K562 (cell line): Measurements from ENCODE around the gene MLLT6. TPM values are rescaled to one million over a fixed set of nuclear protein-coding genes. Genes with fewer than 3 reads are reported as not detected.
A peak's percentile ranks its signal among the peaks of the same experiment; 100 is the strongest.

Experiments used
- ATAC-seq: fragments of 200-7000 bp; cut with Tn5 transposase; 3 replicates; pipeline ENCODE4 v1.9.1; 2020; ENCODE audit warnings: moderate library complexity
- BruUV-seq: library from RNA; stranded (reverse); fragments of 400-500 nt; replicated peaks from 2 replicates; lab custom pipeline; 2021; lab: Mats Ljungman, UMichigan
- CTCF ChIA-PET: fragments of 300-600 bp; formaldehyde crosslinking; extraction: SDS; loops from one replicate; lab custom pipeline; 2021; ENCODE audit warnings: low intra/inter-chr PET ratio; lab: Yijun Ruan, JAX
- POLR2A ChIA-PET: fragments of 300-600, 350-650 bp; sonication (Branson Sonifier 250); formaldehyde crosslinking; extraction: SDS; loops from one replicate; lab custom pipeline; 2021; ENCODE audit warnings: antibody characterized with exemption, inconsistent platforms; lab: Yijun Ruan, JAX
- DNase-seq, 4 experiments: peaks; one replicate each; pipeline versions ENCODE4 v3.0.0 to v3.0.0-alpha.2; 2011 to 2018; ENCODE audit warnings: low spot score in 3 of 4, mixed read lengths in 3 of 4; ENCODE audit errors: extremely low read depth in 1 of 4
- FAIRE-seq: peaks from 2 replicates; lab custom pipeline; 2011; peaks lifted over from hg19 to GRCh38; lab: Jason Lieb, UNC
- H2AFZ ChIP-seq: 2 replicates; pipeline ENCODE4 v1.6.0; 2011; ENCODE audit warnings: low read depth, low read length, control low read depth, inconsistent platforms
- H3K27ac ChIP-seq: fragments of 200-600 bp; 3 replicates; pipeline ENCODE4 v1.8.0; 2011; ENCODE audit warnings: low read depth, mild to moderate bottlenecking, control low read depth, inconsistent platforms, low read length, moderate library complexity, mixed read lengths; ENCODE audit errors: extremely low read depth
- H3K27me3 ChIP-seq, 2 experiments: fragments of 300-600 bp in 1 of 2; 2 replicates in 1 of 2; 3 replicates in 1 of 2; pipeline versions ENCODE4 v1.6.0 to v1.8.0; 2011; ENCODE audit warnings: inconsistent platforms in 2 of 2, low read length in 2 of 2, mild to moderate bottlenecking in 1 of 2, mixed read lengths in 1 of 2, moderate library complexity in 1 of 2; ENCODE audit not compliant: control insufficient read depth in 2 of 2, insufficient read depth in 2 of 2
- H3K36me3 ChIP-seq: fragments of 300-600 bp; 3 replicates; pipeline ENCODE4 v1.8.0; 2011; ENCODE audit warnings: mild to moderate bottlenecking, low read length, inconsistent platforms; ENCODE audit not compliant: control insufficient read depth, insufficient read depth
- H3K4me1 ChIP-seq, 2 experiments: fragments of 200-600 bp in 1 of 2; replicated peaks in 1 of 2; 2 replicates in 1 of 2; 3 replicates in 1 of 2; pipeline versions ENCODE4 v1.5.1 to v1.8.0; 2011; ENCODE audit warnings: inconsistent platforms in 2 of 2, low read length in 2 of 2, mild to moderate bottlenecking in 1 of 2, mixed read lengths in 1 of 2, moderate library complexity in 1 of 2; ENCODE audit not compliant: control insufficient read depth in 2 of 2, insufficient read depth in 2 of 2
- H3K4me2 ChIP-seq: 2 replicates; pipeline ENCODE4 v1.6.1; 2011; ENCODE audit warnings: low read length, control low read depth, inconsistent platforms, mixed read lengths; ENCODE audit not compliant: insufficient read depth
- H3K4me3 ChIP-seq: fragments of 200-600 bp; sonication (generic), shearing (Covaris generic); 2 replicates; pipeline ENCODE4 v1.5.1; 2016; ENCODE audit warnings: control low read depth, inconsistent platforms
- H3K79me2 ChIP-seq: fragments of 200-600 bp; 3 replicates; pipeline ENCODE4 v1.8.0; 2011; ENCODE audit warnings: low read length, inconsistent platforms; ENCODE audit not compliant: control insufficient read depth, insufficient read depth
- H3K9ac ChIP-seq, 2 experiments: 2 replicates each; pipeline versions ENCODE4 v1.6.0 to v1.6.1; 2011; ENCODE audit warnings: low read depth in 2 of 2, low read length in 2 of 2, control low read depth in 1 of 2, inconsistent platforms in 1 of 2, mild to moderate bottlenecking in 1 of 2, mixed read lengths in 1 of 2; ENCODE audit not compliant: insufficient read depth in 1 of 2
- H3K9me1 ChIP-seq: one replicate; pipeline ENCODE4 v1.6.0; 2011; ENCODE audit warnings: inconsistent platforms, mild to moderate bottlenecking, low read length, moderate library complexity; ENCODE audit not compliant: control insufficient read depth, insufficient read depth
- H3K9me3 ChIP-seq: replicated peaks from 2 replicates; pipeline ENCODE4 v1.5.1; 2011; ENCODE audit warnings: low read depth, low read length, inconsistent platforms; ENCODE audit not compliant: control insufficient read depth, insufficient read depth
- H4K20me1 ChIP-seq: replicated peaks from 2 replicates; pipeline ENCODE4 v1.6.1; 2011; ENCODE audit warnings: low read length, inconsistent platforms, mixed read lengths; ENCODE audit not compliant: control insufficient read depth, insufficient read depth
- GTF2B ChIP-seq: IDR thresholded peaks from 2 replicates; pipeline ENCODE4 v1.6.1; 2011; ENCODE audit not compliant: insufficient read length; ENCODE audit errors: extremely low read depth
- HDAC6 ChIP-seq: IDR thresholded peaks from 2 replicates; pipeline ENCODE4 v1.6.1; 2012; ENCODE audit warnings: low read depth, mild to moderate bottlenecking, control low read depth, inconsistent platforms, low read length, moderate library complexity
- NBN ChIP-seq: fragments of 450-650 bp; IDR thresholded peaks from 2 replicates; pipeline ENCODE4 v1.6.1; 2016; ENCODE audit warnings: low read depth, mild to moderate bottlenecking
- U2AF2 ChIP-seq: fragments of 200-400 bp; formaldehyde crosslinking; optimal IDR thresholded peaks from 2 replicates; pipeline ENCODE3; 2017; ENCODE audit warnings: low read depth, mild to moderate bottlenecking, low read length
- ZFP36 ChIP-seq: fragments of 150-350 bp; IDR thresholded peaks from 2 replicates; pipeline ENCODE4 v1.6.1; 2018; ENCODE audit warnings: low read length, low read depth; ENCODE audit not compliant: partially characterized antibody
- ZFPM2 ChIP-seq: fragments of 250-450 bp; sonication (Bioruptor Pico); IDR thresholded peaks from 2 replicates; pipeline ENCODE4 v1.5.1; 2022; ENCODE audit warnings: mild to moderate bottlenecking
- ZNF311 ChIP-seq: fragments of 250-450 bp; sonication (Bioruptor Pico); IDR thresholded peaks from 2 replicates; pipeline ENCODE4 v1.4.0; 2020; ENCODE audit warnings: mild to moderate bottlenecking, moderate library complexity
- WGBS: fragments of 100-300 bp; shearing (Covaris generic); methylation state at CpG from one replicate; pipeline ENCODE4 v1.1.6; 2016; ENCODE audit warnings: low coverage, mixed read lengths; ENCODE audit not compliant: insufficient coverage; ENCODE audit errors: missing lambda C conversion rate; 5-methylcytosine and 5-hydroxymethylcytosine counted together
- in situ Hi-C: fragments of 300-500 bp; cut with MboI; formaldehyde crosslinking; loops from 4 replicates; pipeline ENCODE4 v1.15.0; 2018; ENCODE audit warnings: inconsistent platforms, mixed read lengths
- intact Hi-C: fragments of 100-400 bp; cut with micrococcal nuclease; formaldehyde crosslinking; loops from 2 replicates; pipeline ENCODE4 v1.14.2; 2022
- polyA plus RNA-seq, 8 experiments: library from polyadenylated mRNA; depleted of rRNA in 4 of 8; stranded (reverse) in 5 of 8; unstranded in 3 of 8; fragments of >200 nt; fragmentation: Nextera tagmentation in 2 of 8; fragmentation: Illumina TruSeq in 1 of 8; extraction: Ambion mirVana in 2 of 8; extraction: Trizol in 1 of 8; gene quantifications; 2 replicates each; pipeline versions ENCODE4 v1.2.1 to v1.2.3, GENCODE V29; 2011 to 2014; ENCODE audit warnings: inconsistent platforms in 1 of 8, missing spikeins in 1 of 8
- total RNA-seq, 7 experiments: library from RNA; depleted of rRNA in 6 of 7; stranded (reverse); fragments of >200 nt in 6 of 7; fragmentation: Illumina TruSeq in 2 of 7; extraction: Trizol in 2 of 7; gene quantifications; 2 replicates each; pipeline versions ENCODE4 v1.2.1 to v1.2.3, GENCODE V29; 2011 to 2021; ENCODE audit warnings: low replicate concordance in 1 of 7

Gene MLLT6
- total and polyA plus RNA-seq, 9 of the 15 experiments (the other 6 are each of a cell fraction or from before 2014, with no cell fraction given), result 3.1 to 71.7 (median 30.0) TPM

GRCh38 chr17:38740806-38741205, 35.7 kb downstream of the MLLT6 start (continued):
- TF ChIP-seq U2AF2, result no peak
- no peak for TF ChIP-seq NBN
- no peak for TF ChIP-seq ZFPM2 (CRISPR knock-in tag)

GRCh38 chr17:38741461-38741860, 36.4 kb downstream of the MLLT6 start:
- Histone ChIP-seq H3K4me3 (no peak overlapping the region), H3K36me3 (peaks cover 43% of the 10 kb centered on the region; the same call in 2 of the 3 replicates), H3K79me2 (peaks cover 47% of the 10 kb centered on the region), H3K27me3 (no peaks in the 10 kb centered on the region), H3K9me3 (no peaks in the 10 kb centered on the region), H3K4me2 (no peak overlapping the region), H3K9ac (peak overlapping the region in 1 of 2 experiments; percentile 80; a peak in 2 of 4 replicates), H3K27ac (no peak overlapping the region), H3K4me1 (peaks cover 12 to 29% of the 10 kb centered on the region in 2 experiments), H2AFZ (no peak overlapping the region), H4K20me1 (peaks cover 13% of the 10 kb centered on the region), H3K9me1 (peaks cover 7% of the 10 kb centered on the region)
- FAIRE-seq (no peak), DNase-seq (no peak), ATAC-seq (no peak)
- POLR2A ChIA-PET, result no interaction called here
- TF ChIP-seq GTF2B, result no peak
- peak; percentile 34 for TF ChIP-seq ZFP36
- TF ChIP-seq ZNF311 (CRISPR knock-in tag), result no peak
- TF ChIP-seq HDAC6, result no peak
- intact Hi-C loops (no loop called here), in situ Hi-C loops (no loop called here)
- no TSS peak for BruUV-seq
- CTCF ChIA-PET, result no interaction called here
- 80% methylated on average over 5 of the region's 5 CpGs for WGBS
